HFFc6 (cell line): Measurements from ENCODE around the gene SNRPD2. TPM values are rescaled to one million over a fixed set of nuclear protein-coding genes. Genes with fewer than 3 reads are reported as not detected.

Experiments used
- DNase-seq: peaks from one replicate; pipeline ENCODE4 v3.0.0-alpha.2; 2018
- H3K27ac Mint-ChIP-seq: 2 replicates; pipeline ENCODE4 v1.8.0; 2020; ENCODE audit warnings: mild to moderate bottlenecking, mixed read lengths
- H3K27me3 Mint-ChIP-seq: 2 replicates; pipeline ENCODE4 v1.8.0; 2021; ENCODE audit warnings: mild to moderate bottlenecking, moderate library complexity, mixed read lengths; ENCODE audit not compliant: insufficient read depth
- H3K36me3 Mint-ChIP-seq: 2 replicates; pipeline ENCODE4 v1.8.0; 2021; ENCODE audit warnings: low read depth, mixed read lengths
- H3K4me1 Mint-ChIP-seq: 2 replicates; pipeline ENCODE4 v1.8.0; 2020; ENCODE audit warnings: low read depth, mixed read lengths
- H3K4me3 Mint-ChIP-seq: 2 replicates; pipeline ENCODE4 v1.8.0; 2020; ENCODE audit warnings: mild to moderate bottlenecking, moderate library complexity, mixed read lengths
- H3K9me3 Mint-ChIP-seq: 2 replicates; pipeline ENCODE4 v1.8.0; 2020; ENCODE audit warnings: mild to moderate bottlenecking, mixed read lengths
- CTCF ChIP-seq: fragments of 200-600 bp; sonication (generic); IDR thresholded peaks from 2 replicates; pipeline ENCODE4 v1.5.0; 2021; ENCODE audit warnings: antibody characterized with exemption, mild to moderate bottlenecking
- microRNA-seq: library from miRNA; unstranded; fragments of <30 nt; microRNA quantifications from one replicate; pipeline ENCODE4, GENCODE V29; 2019
- total RNA-seq, 6 experiments: library from RNA; stranded (reverse); fragmentation: NEBNext Ultra II Directional; extraction: Animal tissue kit (Norgen Biotek cat#: 25700); gene quantifications; 2 replicates in 1 of 6; 3 replicates in 5 of 6; pipeline ENCODE4 v1.2.3, GENCODE V29; 2021

The SNRPD2 gene
- total RNA-seq, 6 experiments from 2014 or later: 470 to 573 (median 517) TPM

- peak overlapping the region; percentile 96 for H3K27ac Mint-ChIP-seq
- H3K36me3 Mint-ChIP-seq: peaks cover 18% of the 10 kb centered on the region
- peak overlapping the region; percentile 88 for H3K4me3 Mint-ChIP-seq
Observed at GRCh38 chr19:45640849-45641273, 50.9 kb downstream of the SNRPD2 start.

GRCh38 chr19:45638930-45639729 lies 52.6 kb downstream of the SNRPD2 start, which contains the start of gene EML2:
Gene EML2, minus strand, starts transcription at chr19:45639397. Its CDS starts 21 bp downstream, at chr19:45639376.
- DNase-seq: no peak
- peaks cover 43% of the 10 kb centered on the region for H3K4me1 Mint-ChIP-seq

More at GRCh38 chr19:45640849-45641273, 50.9 kb downstream of the SNRPD2 start:
- peaks cover 6% of the 10 kb centered on the region; the same call in 1 of the 2 replicates for H3K9me3 Mint-ChIP-seq
- TF ChIP-seq CTCF: no peak
- H3K27me3 Mint-ChIP-seq: peaks cover 2% of the 10 kb centered on the region
- peaks cover 49% of the 10 kb centered on the region for H3K4me1 Mint-ChIP-seq
- no peak for DNase-seq

GRCh38 chr19:45637890-45638667 lies 53.7 kb downstream of the SNRPD2 start:
- Mint-ChIP-seq H3K4me1 (peaks cover 33% of the 10 kb centered on the region), H3K27ac (peak overlapping the region; percentile 91), H3K36me3 (peaks cover 19% of the 10 kb centered on the region), H3K9me3 (peaks cover 6% of the 10 kb centered on the region; the same call in 1 of the 2 replicates), H3K27me3 (peaks cover 2% of the 10 kb centered on the region), H3K4me3 (peak overlapping the region; percentile 97)
- no peak for TF ChIP-seq CTCF
- DNase-seq: peak; percentile 46

More at GRCh38 chr19:45638930-45639729, 52.6 kb downstream of the SNRPD2 start, which contains the start of gene EML2:
- Mint-ChIP-seq H3K9me3 (peaks cover 6% of the 10 kb centered on the region; the same call in 1 of the 2 replicates), H3K4me3 (peak within 1 kb of the TSS; percentile 97), H3K27me3 (peaks cover 2% of the 10 kb centered on the region), H3K36me3 (peaks cover 18% of the 10 kb centered on the region), H3K27ac (peak within 1 kb of the TSS; percentile 91)
- peak; percentile 55 for TF ChIP-seq CTCF

Small RNA genes lying within 50 kb of the gene (microRNA-seq; reads per million reads assigned to microRNA genes)
- 753 reads per million, percentile 73 among the genes with 10 or more reads in this experiment for gene MIR330
- not detected for gene MIR642A
- not detected for gene MIR642B

Other genes starting within 250 kb of the SNRPD2 start
- gene FOSB, start 224.0 kb downstream of the SNRPD2 start, total RNA-seq: 10 to 100 TPM; 35.0 to 71.5 (median 62.9) TPM
- 10 to 100 TPM; 10.3 to 21.3 (median 13.8) TPM for gene RTN2, start 194.9 kb downstream of the SNRPD2 start, total RNA-seq
- 1 to 10 TPM in 4 of 6 experiments, under 1 TPM in 2; 0.80 to 1.3 (median 1.1) TPM for gene PPM1N, start 193.5 kb downstream of the SNRPD2 start, total RNA-seq
- gene VASP, start 184.5 kb downstream of the SNRPD2 start, total RNA-seq: 100 to 1,000 TPM; 179 to 199 (median 185) TPM
- gene OPA3, start 107.2 kb downstream of the SNRPD2 start, total RNA-seq: 10 to 100 TPM; 13.3 to 15.5 (median 14.3) TPM
- 10 to 100 TPM in 4 of 6 experiments, 1 to 10 TPM in 2; 3.7 to 16.8 (median 13.3) TPM for gene GPR4, start 89.7 kb downstream of the SNRPD2 start, total RNA-seq
- 10 to 100 TPM; 57.8 to 71.2 (median 64.7) TPM for gene EML2, start 52.6 kb downstream of the SNRPD2 start, total RNA-seq
- 1 to 10 TPM in 1 of 6 experiments, under 1 TPM in 5; 0.31 to 1.1 (median 0.68) TPM for gene GIPR, start 23.7 kb downstream of the SNRPD2 start, total RNA-seq
- gene QPCTL, start 713 bp upstream of the SNRPD2 start, total RNA-seq: 10 to 100 TPM; 17.6 to 31.5 (median 19.9) TPM
- gene FBXO46, start 38.9 kb upstream of the SNRPD2 start, total RNA-seq: 10 to 100 TPM in 4 of 6 experiments, 1 to 10 TPM in 2; 8.4 to 14.5 (median 11.0) TPM
- gene MEIOSIN, start 41.5 kb upstream of the SNRPD2 start, total RNA-seq: not detected
- gene SIX5, start 77.3 kb upstream of the SNRPD2 start, total RNA-seq: 10 to 100 TPM; 14.0 to 15.1 (median 14.4) TPM
- gene DMPK, start 90.5 kb upstream of the SNRPD2 start, total RNA-seq: 100 to 1,000 TPM in 4 of 6 experiments, 10 to 100 TPM in 2; 85.5 to 144 (median 102) TPM
- gene DMWD, start 100.9 kb upstream of the SNRPD2 start, total RNA-seq: 10 to 100 TPM; 53.4 to 63.2 (median 55.3) TPM
- gene RSPH6A, start 123.4 kb upstream of the SNRPD2 start, total RNA-seq: under 1 TPM in 1 of 6 experiments, not detected in 5; 0.07 TPM
- 10 to 100 TPM; 59.6 to 74.8 (median 66.0) TPM for gene SYMPK, start 171.2 kb upstream of the SNRPD2 start, total RNA-seq
- not detected for gene FOXA3, start 172.4 kb upstream of the SNRPD2 start, total RNA-seq
- gene IRF2BP1, start 194.2 kb upstream of the SNRPD2 start, total RNA-seq: 10 to 100 TPM; 19.3 to 25.0 (median 21.8) TPM
- 10 to 100 TPM; 10.2 to 11.2 (median 10.5) TPM for gene MYPOP, start 210.7 kb upstream of the SNRPD2 start, total RNA-seq
- not detected for gene NANOS2, start 222.8 kb upstream of the SNRPD2 start, total RNA-seq